Activated CD8-positive, alpha-beta memory T cell treated with anti-CD3 and anti-CD28 coated beads for 1 hour (primary cell): ENCODE data around the gene MCF2L.
"Not testable (repeated sequence)": the region's sequence is repeated elsewhere in the genome, so short reads cannot be mapped to it uniquely, and the experiment has no call there.

Experiments used
- DNase-seq, 2 donors: peaks; one replicate each; pipeline ENCODE4 v3.0.0-alpha.2; 2020; ENCODE audit warnings: low read depth in 1 of 2; ENCODE audit errors: extremely low read depth in 1 of 2

MCF2L gene

DNA sequence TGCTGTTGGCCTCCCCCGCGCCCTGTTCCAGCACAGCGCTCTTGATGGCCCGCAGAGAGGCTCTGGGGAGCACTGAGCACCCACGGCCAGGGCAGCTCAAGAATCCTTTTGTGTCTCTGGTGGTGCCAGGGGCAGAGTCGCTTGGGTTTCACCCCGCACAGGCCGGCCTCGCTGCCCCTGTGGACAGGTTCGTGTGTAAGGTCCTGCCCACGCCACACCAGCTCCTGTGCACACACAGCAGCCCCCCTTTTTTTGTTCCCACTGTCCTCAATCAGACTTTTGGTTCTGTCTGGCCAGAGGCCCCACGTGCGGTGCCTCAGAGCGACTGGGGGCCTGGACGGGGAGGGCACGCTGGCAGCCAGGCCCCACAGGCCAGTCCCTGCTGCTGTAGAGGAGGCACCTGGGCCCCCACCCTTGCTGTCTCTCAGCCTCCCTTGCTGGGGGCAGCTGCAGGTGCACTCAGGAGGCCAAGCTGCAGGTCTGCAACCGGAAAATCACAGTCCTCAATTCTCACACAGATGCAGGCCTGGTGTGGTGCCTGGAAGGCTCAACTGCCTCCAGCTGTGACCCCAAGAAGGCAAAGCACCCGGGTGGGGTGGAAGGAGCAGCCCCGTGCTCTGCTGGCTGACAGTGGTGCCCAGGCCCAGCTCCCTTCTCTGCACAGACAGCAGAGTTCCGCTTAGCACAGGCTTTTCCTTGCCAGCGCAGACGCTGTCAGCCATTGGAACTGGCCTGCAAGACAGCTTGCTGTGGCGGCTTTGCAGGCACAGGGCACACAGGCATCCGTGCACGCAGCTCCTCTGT, 124.0 kb downstream of the MCF2L start:
- DNase-seq, result no peak

GRCh38 chr13:113093580-113094409, 124.8 kb downstream of the MCF2L start:
- no peak for DNase-seq

- no peak for DNase-seq
Observed at GRCh38 chr13:113094410-113094800, 125.4 kb downstream of the MCF2L start.

- no peak for DNase-seq
Observed at GRCh38 chr13:113095146-113096051, 126.4 kb downstream of the MCF2L start.

- no peak for DNase-seq
Observed at GRCh38 chr13:113096052-113096744, 127.2 kb downstream of the MCF2L start.

DNA sequence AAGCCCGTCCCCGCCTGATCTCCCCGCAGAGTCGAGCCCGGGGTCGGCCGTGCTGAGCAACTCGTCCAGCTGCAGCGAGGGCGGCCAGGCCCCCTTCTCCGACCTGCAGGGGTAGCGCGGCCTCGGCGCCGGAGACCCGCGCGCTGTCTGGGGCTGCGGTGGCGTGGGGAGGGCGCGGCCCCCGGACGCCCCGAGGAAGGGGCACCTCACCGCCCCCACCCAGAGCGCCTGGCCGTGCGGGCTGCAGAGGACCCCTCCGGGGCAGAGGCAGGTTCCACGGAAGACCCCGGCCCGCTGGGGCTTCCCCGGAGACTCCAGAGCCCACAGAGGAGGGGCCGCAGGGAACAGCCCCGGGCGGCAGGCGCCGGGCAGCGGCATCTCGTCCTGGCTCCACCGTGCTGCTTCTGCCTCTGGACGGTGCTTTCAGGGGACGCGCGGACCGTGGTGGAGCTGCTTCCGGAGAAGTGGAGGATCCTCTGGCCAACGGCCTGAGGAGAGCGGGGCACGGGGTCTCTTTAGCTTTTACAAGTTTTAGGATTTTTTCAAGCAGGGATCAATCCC, 127.8 kb downstream of the MCF2L start:
- DNase-seq, result no peak

GRCh38 chr13:113097651-113098050, 128.6 kb downstream of the MCF2L start:
- no peak for DNase-seq

GRCh38 chr13:113098162-113098732, 129.2 kb downstream of the MCF2L start:
- DNase-seq, result no peak

DNA sequence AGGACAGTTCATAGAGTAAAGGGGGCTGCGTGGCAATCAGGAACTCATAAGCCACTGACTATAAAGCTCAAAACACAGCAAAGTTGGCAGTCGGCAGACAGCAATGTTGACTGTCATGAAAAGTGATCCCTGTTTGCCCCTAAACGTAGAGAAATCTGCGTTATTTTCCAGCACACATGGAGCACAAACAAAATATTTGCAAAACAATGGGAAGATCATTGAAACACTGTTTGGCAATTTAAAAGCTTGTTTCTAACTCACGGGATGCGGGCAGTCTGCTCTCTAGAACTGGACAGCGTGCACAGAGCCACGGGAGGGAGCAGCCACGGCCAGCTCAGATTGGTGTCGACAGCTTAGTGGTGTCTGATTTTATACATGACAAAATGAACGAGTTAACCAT, 130.1 kb downstream of the MCF2L start:
- no peak for DNase-seq

DNA sequence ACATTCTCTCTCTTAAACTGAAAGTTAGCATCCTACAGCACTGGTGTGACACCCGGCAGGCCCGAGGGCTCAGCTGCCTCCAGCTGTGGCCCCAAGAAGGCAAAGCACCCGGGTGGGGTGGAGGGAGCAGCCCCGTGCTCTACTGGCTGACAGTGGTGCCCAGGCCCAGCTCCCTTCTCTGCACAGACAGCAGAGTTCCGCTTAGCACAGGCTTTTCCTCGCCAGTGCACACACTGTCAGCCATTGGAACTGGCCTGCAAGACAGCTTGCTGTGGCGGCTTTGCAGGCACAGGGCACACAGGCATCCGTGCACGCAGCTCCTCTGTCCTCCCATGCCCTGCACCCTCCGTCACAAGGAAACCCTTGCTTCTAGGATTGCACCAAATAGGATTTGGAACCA, 133.3 kb downstream of the MCF2L start:
- DNase-seq, result not testable (repeated sequence)

DNA sequence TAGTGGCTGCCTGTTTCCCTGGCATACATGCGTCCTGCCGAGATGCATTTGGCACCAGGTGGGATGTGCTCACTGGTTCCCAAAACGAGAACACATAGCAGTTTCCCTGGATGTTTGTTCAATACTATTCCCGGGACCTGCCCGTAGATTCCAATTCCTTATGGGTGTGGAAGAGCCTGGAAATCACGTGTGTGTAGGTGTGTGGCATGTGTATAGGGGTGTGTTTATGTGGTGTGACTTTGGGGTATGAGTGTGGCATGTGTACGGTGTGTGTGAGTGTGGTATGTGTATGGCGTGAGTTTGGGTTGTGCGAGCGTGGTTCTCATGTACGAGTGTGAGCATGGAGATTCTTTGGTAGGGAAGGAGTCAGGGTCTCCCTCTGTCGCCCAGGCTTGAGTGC, 133.7 kb downstream of the MCF2L start:
- DNase-seq, result no peak

DNA sequence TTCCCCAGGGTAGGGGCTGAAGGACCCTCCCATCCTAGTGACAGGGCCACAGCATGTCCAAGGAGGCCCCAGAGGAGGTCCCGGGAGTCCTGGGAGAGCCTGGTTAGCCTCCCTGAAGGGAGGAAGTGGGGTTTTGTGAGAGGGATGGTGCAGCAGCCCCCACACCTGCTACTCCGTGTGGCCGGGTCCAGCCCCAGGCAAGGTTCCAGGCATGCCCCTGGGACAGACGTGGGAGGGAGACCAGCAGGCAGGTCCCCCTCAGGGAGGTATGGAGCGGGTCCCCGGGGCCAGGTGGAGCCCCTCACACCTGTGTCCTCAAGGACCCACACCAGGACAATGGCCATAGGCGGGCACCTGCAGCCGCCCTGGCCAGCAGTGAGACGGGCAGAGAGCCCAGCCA, 134.6 kb downstream of the MCF2L start:
- DNase-seq, result no peak

DNA sequence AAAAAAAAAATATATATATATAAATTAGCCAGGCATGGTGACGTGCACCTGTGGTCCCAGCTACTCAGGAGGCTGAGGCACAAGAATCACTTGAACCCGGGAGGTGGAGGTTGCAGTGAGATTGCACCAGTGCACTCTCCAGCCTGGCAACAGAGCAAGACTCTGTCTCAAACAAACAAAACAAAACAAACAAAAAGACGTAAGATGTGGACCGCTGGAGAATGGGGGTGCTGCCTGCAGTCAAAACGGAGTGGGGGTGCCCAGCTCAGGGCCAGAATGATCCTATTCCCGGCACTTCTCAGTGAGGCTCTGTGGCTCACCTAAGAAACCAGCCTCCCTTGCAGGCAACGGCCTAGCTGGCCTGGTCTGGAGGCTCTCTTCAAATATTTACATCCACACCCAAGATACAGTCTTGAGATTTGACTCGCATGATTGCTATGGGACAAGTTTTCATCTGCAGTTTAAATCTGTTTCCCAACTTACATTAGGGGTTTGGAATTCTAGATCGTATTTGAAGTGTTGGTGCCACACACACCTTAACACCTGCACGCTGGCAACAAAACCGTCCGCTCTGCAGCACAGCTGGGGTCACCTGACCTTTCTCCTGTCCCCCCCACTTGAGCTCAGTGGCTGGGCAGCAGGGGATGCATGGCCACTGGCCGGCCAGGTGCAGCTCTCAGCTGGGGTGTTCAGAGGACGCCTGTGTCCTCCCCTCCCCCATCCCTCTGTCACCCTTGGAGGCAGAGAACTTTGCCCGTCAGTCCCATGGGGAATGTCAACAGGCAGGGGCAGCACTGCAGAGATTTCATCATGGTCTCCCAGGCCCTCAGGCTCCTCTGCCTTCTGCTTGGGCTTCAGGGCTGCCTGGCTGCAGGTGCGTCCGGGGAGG, 136.3 kb downstream of the MCF2L start, which contains the start of gene F7:
Gene F7 (plus strand): TSS at position 760 of the 889 bp plus-strand sequence. CDS start 51 bp downstream, at position 811.
- DNase-seq, result no peak

- no peak for DNase-seq
Observed at GRCh38 chr13:113105921-113106452, 137.0 kb downstream of the MCF2L start.

DNA sequence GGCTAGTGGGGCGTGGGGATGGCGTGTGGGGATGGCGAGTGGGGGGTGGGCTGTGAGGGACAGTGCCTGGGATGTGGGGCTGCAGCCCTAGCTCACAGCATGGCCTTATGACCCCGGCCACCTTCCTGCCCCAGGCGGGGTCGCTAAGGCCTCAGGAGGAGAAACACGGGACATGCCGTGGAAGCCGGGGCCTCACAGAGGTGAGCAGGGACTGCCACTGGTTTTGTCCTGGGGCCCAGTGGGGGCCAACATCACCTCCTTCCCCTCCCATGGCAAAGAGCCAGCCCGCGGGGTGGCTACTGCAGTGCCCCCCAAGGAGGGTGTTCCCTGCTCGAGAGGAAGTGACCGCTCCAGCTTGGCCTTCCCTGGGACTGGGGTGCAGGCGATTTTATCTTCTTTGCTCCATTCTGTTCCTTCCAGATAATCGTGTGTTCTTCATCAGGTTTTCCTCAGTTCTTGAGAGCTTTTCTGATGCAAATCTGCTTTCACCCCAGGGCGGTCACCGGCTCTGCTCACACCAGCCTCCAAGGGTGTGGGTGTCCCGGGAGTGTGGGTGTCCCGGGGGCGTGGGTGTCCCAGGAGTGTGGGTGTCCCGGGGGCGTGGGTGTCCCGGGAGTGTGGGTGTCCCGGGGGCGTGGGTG, 137.8 kb downstream of the MCF2L start:
- no peak for DNase-seq

- DNase-seq, result not testable (repeated sequence)
Observed at GRCh38 chr13:113108521-113108920, 139.5 kb downstream of the MCF2L start.

GRCh38 chr13:113109151-113110047, 140.4 kb downstream of the MCF2L start:
- no peak for DNase-seq
